ENCODE results near the gene FHOD3.

DNA sequence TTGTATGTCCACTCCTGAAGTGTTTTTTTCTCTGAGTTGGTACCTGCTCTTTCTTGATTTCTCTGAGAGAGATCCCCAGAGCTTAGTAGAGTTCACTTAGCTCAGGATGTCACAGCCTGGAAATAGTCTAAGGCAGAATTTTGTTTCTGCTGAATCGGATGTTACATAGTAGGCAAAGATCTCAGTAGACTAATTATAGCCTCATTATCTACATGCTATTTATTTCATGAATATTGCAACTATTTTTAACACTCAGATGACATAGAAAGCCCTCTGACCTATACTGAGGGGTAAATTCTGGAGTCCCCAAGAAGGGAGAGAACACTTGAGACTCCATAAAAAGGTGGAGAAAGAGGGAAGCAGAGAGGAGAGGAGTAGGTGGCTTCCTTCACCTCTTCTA, 160.2 kb downstream of the FHOD3 start:
- TF ChIP-seq, protein P1, sequence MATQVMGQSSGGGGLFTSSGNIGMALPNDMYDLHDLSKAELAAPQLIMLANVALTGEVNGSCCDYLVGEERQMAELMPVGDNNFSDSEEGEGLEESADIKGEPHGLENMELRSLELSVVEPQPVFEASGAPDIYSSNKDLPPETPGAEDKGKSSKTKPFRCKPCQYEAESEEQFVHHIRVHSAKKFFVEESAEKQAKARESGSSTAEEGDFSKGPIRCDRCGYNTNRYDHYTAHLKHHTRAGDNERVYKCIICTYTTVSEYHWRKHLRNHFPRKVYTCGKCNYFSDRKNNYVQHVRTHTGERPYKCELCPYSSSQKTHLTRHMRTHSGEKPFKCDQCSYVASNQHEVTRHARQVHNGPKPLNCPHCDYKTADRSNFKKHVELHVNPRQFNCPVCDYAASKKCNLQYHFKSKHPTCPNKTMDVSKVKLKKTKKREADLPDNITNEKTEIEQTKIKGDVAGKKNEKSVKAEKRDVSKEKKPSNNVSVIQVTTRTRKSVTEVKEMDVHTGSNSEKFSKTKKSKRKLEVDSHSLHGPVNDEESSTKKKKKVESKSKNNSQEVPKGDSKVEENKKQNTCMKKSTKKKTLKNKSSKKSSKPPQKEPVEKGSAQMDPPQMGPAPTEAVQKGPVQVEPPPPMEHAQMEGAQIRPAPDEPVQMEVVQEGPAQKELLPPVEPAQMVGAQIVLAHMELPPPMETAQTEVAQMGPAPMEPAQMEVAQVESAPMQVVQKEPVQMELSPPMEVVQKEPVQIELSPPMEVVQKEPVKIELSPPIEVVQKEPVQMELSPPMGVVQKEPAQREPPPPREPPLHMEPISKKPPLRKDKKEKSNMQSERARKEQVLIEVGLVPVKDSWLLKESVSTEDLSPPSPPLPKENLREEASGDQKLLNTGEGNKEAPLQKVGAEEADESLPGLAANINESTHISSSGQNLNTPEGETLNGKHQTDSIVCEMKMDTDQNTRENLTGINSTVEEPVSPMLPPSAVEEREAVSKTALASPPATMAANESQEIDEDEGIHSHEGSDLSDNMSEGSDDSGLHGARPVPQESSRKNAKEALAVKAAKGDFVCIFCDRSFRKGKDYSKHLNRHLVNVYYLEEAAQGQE (IDR thresholded peaks at IDR 0.05; ENCODE audit: insufficient read depth in 1 of 2, low read depth in 2 of 2, low read length in 1 of 2), result no peak
- TF ChIP-seq, protein P2, sequence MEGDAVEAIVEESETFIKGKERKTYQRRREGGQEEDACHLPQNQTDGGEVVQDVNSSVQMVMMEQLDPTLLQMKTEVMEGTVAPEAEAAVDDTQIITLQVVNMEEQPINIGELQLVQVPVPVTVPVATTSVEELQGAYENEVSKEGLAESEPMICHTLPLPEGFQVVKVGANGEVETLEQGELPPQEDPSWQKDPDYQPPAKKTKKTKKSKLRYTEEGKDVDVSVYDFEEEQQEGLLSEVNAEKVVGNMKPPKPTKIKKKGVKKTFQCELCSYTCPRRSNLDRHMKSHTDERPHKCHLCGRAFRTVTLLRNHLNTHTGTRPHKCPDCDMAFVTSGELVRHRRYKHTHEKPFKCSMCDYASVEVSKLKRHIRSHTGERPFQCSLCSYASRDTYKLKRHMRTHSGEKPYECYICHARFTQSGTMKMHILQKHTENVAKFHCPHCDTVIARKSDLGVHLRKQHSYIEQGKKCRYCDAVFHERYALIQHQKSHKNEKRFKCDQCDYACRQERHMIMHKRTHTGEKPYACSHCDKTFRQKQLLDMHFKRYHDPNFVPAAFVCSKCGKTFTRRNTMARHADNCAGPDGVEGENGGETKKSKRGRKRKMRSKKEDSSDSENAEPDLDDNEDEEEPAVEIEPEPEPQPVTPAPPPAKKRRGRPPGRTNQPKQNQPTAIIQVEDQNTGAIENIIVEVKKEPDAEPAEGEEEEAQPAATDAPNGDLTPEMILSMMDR (IDR thresholded peaks at IDR 0.05), result no peak
- TF ChIP-seq POLR2AphosphoS5 (IDR thresholded peaks at IDR 0.05; ENCODE audit: low read depth, low read length) (no peak), SIN3A (IDR thresholded peaks at IDR 0.05; ENCODE audit: borderline replicate concordance, insufficient read depth, low read depth, low read length) (no peak), TCF7L2 (IDR thresholded peaks at IDR 0.05; ENCODE audit: low read depth, low read length) (no peak)

All from Panc1 (cell line).